H1 (cell line): ENCODE results near the gene UBE2O.

ENCODE experiments used
- ASH2L ChIP-seq: fragments of 200-600, 300-600 bp; sonication (generic); IDR thresholded peaks from one replicate; pipeline ENCODE4 v1.7.1; 2017; ENCODE audit warnings: low read length
- GABPA ChIP-seq: IDR thresholded peaks from 2 replicates; pipeline ENCODE4 v1.6.1; 2011; ENCODE audit warnings: mild to moderate bottlenecking, low read length, moderate library complexity, borderline replicate concordance; ENCODE audit not compliant: insufficient read depth
- HDAC6 ChIP-seq: IDR thresholded peaks from one replicate; pipeline ENCODE4 v1.7.1; 2012; ENCODE audit warnings: low read depth, mild to moderate bottlenecking, inconsistent platforms, low read length, moderate library complexity
- POLR2A ChIP-seq, 2 experiments: IDR thresholded peaks; 1 replicate in 1 of 2; 2 replicates in 1 of 2; pipeline ENCODE4 v1.6.1; 2011; ENCODE audit warnings: low read depth in 2 of 2, low read length in 2 of 2, mild to moderate bottlenecking in 2 of 2; ENCODE audit errors: control extremely low read depth in 1 of 2
- POLR2AphosphoS5 ChIP-seq: IDR thresholded peaks from 2 replicates; pipeline ENCODE4 v1.6.1; 2011; ENCODE audit warnings: low read depth, low read length
- SP1 ChIP-seq: IDR thresholded peaks from 2 replicates; pipeline ENCODE4 v1.6.1; 2011; ENCODE audit warnings: low read depth, low read length
- TAF1 ChIP-seq: IDR thresholded peaks from 2 replicates; pipeline ENCODE4 v1.6.1; 2011; ENCODE audit warnings: mild to moderate bottlenecking, low read depth, low read length
- ZNF274 ChIP-seq: IDR thresholded peaks from 2 replicates; pipeline ENCODE4 v1.7.0; 2012; ENCODE audit warnings: low read length, borderline replicate concordance; ENCODE audit errors: extremely low read depth
- TF ChIP-seq, protein P1 (sequence below), 3 experiments: IDR thresholded peaks; 1 replicate in 2 of 3; 2 replicates in 1 of 3; pipeline versions ENCODE4 v1.5.1 to v1.6.1; 2011; ENCODE audit warnings: low read length in 3 of 3, mild to moderate bottlenecking in 3 of 3, inconsistent platforms in 2 of 3, low read depth in 1 of 3, moderate library complexity in 1 of 3; ENCODE audit not compliant: insufficient read depth in 1 of 3; ENCODE audit errors: control extremely low read depth in 1 of 3

DNA sequence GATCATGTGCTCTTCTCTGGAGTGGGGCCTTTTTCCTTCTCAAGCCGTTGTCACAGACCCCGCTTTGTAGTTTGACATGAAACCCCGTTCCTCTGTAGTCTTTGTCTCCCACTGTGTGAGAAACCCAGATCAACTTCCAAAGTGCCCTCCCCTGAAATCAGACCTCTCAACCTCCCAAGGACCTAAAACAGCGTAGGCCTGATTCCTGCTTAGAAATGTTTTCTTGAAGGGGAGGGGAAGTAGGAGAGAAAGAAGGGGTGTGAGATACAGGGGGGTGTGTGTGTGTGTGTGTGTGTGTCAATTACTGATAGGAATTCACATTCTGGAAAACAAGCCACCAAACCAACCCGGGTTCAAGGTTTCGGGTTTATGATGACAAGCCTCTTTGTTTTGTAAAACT, 1.4 kb downstream of the UBE2O start:
- TF ChIP-seq, protein P1, sequence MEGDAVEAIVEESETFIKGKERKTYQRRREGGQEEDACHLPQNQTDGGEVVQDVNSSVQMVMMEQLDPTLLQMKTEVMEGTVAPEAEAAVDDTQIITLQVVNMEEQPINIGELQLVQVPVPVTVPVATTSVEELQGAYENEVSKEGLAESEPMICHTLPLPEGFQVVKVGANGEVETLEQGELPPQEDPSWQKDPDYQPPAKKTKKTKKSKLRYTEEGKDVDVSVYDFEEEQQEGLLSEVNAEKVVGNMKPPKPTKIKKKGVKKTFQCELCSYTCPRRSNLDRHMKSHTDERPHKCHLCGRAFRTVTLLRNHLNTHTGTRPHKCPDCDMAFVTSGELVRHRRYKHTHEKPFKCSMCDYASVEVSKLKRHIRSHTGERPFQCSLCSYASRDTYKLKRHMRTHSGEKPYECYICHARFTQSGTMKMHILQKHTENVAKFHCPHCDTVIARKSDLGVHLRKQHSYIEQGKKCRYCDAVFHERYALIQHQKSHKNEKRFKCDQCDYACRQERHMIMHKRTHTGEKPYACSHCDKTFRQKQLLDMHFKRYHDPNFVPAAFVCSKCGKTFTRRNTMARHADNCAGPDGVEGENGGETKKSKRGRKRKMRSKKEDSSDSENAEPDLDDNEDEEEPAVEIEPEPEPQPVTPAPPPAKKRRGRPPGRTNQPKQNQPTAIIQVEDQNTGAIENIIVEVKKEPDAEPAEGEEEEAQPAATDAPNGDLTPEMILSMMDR (IDR thresholded peaks at IDR 0.05; ENCODE audit: control extremely low read depth in 1 of 3, insufficient read depth in 1 of 3, low read depth in 1 of 3, low read length in 3 of 3), result no peak
- no peak for TF ChIP-seq ASH2L
- no peak for TF ChIP-seq ZNF274
- TF ChIP-seq SP1, result no peak
- TF ChIP-seq POLR2AphosphoS5, result no peak
- no peak for TF ChIP-seq GABPA
- no peak for TF ChIP-seq HDAC6
- TF ChIP-seq POLR2A (IDR thresholded peaks at IDR 0.05; ENCODE audit: control extremely low read depth in 1 of 2, low read depth in 2 of 2, low read length in 2 of 2), result no peak
- TF ChIP-seq TAF1, result no peak
